Glomerular visceral epithelial cell (primary cell): ENCODE measurements around the gene CATSPER2.
"Not testable (repeated sequence)": the region's sequence is repeated elsewhere in the genome, so short reads cannot be mapped to it uniquely, and the experiment has no call there.

ENCODE experiments used
- DNase-seq: peaks from one replicate; pipeline ENCODE4 v3.0.0-alpha.2; 2016; ENCODE audit errors: extremely low spot score

CATSPER2 gene

GRCh38 chr15:43593328-43594190 lies 55.1 kb downstream of the CATSPER2 start, which contains the start of gene CKMT1B:
Gene CKMT1B, plus strand, starts transcription at chr15:43594027. Its CDS starts 192 bp downstream, at chr15:43594219.
- DNase-seq = not testable (repeated sequence)

GRCh38 chr15:43592841-43593240 lies 55.8 kb downstream of the CATSPER2 start:
- not testable (repeated sequence) for DNase-seq

GRCh38 chr15:43589778-43590466 lies 58.7 kb downstream of the CATSPER2 start, which contains the start of gene PPIP5K1:
Gene PPIP5K1, minus strand, starts transcription at chr15:43590208. Its CDS starts 5,704 bp downstream, at chr15:43584504.
- DNase-seq = not testable (repeated sequence)
